NCI-H226 (cell line): ENCODE results near the gene RAB6B.

ENCODE experiments used
- DNase-seq: peaks from one replicate; pipeline ENCODE4 v3.0.0-alpha.2; 2015

The RAB6B gene

DNA sequence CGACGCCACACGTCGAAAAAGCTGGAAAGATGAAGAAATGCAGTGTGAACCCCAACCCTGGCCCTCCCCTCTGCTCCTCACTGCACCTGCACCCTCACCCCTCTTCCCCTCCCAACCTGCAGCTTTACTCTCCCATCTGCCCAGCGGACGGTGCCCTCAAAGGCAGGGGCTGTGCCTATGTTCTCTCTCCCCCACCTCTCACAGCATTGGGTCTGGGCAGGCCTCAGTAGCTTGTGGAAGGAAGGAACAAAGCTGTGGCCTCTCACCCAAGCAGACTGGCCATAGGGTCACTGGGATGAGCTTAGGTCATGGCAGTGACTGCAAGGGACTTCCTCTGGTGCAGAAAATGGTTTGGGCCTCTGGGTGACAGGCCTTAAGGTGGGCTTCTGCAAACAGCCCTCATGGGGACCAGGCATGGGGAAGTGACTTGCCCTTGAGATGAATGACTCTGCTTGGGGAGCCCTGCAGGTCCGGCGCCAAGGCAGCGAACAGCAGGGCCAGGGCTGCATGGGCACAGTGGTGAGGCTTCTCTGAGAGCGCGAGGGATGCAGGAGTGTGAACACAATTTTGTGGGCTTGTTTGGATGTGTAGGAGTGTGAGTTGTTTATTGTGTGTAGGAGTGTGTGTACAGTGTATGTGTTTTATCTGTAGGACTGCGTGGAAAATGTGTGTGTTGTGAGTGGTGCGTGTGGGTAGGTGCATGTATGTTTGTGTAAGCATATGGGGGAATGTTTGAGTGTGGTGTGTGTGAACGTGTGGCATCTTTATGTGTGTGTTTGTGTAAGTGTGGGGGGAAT, 60.9 kb downstream of the RAB6B start:
- DNase-seq = no peak

GRCh38 chr3:133833880-133834620, 61.6 kb downstream of the RAB6B start:
- no peak for DNase-seq

- no peak for DNase-seq
Observed at GRCh38 chr3:133833267-133833666, 62.4 kb downstream of the RAB6B start.

- no peak for DNase-seq
Observed at GRCh38 chr3:133832802-133833144, 62.9 kb downstream of the RAB6B start.

DNA sequence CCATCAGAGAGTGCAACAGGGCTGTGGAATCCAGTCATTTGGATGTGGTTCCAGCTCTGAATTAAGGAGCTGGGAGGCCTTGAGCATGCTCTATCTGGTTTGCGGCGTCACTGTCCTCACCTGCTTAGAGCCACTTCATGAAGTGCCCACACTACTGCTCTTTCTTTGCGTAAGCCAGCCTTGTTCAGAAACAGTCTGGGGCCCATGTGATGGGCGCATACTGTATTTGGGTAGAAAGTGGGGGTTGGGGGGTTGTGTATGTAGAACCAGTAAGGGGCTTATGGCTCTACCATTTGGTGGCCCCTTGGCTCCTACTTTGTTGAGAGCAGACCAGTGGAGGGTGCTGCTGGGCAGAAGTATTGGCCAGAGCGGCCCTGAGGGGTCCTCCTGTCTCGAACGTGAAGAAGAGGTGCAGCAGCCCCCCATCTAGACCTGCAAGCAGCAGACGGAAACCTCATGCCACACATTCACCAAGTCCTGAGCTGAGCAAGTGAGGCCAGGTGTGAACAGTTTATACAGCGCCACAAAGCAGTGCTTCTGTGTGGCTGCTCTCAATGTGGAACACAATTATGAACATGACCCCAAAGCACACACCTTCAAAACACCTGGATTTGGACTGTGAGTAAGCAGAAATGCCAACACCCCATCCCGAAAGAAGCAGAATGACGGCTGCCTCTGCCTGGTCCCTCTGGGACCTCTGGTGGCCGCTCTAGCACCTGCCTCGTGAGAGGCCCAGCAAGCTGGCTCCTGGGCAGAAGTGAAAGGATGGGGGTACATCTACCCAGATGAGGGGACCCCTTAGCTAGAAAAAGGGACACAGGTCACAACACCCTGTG, 63.5 kb downstream of the RAB6B start:
- no peak for DNase-seq

- DNase-seq = no peak
Observed at GRCh38 chr3:133830071-133830470, 65.6 kb downstream of the RAB6B start.

DNA sequence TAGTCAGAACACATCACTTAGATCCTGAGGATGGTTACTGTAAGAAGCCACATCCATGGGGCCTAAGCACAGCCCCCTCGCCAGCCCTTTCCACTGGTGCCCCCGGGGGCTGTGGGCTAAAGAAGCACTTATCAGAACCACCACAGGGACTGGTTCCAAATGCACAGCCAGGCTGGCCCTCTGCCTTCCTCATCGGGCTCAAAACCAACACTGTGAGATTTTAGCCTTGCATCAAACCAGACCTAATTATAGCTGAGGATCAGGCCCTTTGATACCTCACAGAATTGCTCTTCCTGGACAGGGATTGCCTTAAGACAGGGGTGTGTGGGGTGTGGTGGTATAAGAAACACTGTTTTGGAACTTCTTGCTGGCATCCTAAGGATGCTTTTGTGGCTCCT, 66.4 kb downstream of the RAB6B start:
- no peak for DNase-seq

GRCh38 chr3:133828576-133829309, 66.9 kb downstream of the RAB6B start:
- DNase-seq = no peak

GRCh38 chr3:133827684-133828083, 68.0 kb downstream of the RAB6B start:
- no peak for DNase-seq

- DNase-seq = no peak
Observed at GRCh38 chr3:133827136-133827535, 68.5 kb downstream of the RAB6B start.

DNA sequence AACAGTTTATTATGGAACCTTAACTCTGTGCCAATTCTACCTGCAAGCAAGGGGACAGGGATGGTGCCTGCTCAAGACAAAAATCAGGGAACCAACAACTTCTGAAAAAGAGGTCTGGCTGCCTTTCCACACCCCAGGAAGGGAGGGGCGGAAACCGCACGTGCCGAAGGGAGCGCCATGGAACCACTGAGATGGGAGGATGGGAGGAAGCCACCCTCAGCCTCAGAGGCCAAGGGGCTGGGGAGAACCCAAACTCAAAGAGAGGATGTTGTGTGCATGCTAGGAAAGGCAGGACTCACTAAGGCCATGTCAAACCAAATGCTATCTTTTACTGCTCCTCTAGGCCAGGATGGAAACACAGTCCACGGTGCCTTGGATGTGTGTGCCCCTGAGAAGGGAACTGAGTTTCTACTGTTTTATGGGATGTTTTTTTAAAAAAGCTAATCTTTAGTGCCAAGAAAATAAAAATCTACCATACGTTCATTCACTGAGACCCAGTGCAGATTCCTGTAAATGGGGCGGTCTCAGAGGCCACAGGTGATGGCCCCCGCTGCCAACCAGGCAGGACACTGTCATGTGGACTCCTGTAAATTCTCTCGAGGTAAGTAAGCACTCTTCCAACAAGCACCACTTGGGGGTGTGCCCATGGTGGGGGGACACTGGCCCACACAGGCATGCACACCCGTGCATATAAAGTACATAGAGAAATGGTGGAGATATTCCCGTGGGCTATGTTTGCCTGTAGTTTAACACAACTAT, 69.5 kb downstream of the RAB6B start:
- DNase-seq = no peak

- DNase-seq = no peak
Observed at GRCh38 chr3:133824961-133825485, 70.7 kb downstream of the RAB6B start.

GRCh38 chr3:133821767-133822638, 73.7 kb downstream of the RAB6B start:
- peak; percentile 89 for DNase-seq

DNA sequence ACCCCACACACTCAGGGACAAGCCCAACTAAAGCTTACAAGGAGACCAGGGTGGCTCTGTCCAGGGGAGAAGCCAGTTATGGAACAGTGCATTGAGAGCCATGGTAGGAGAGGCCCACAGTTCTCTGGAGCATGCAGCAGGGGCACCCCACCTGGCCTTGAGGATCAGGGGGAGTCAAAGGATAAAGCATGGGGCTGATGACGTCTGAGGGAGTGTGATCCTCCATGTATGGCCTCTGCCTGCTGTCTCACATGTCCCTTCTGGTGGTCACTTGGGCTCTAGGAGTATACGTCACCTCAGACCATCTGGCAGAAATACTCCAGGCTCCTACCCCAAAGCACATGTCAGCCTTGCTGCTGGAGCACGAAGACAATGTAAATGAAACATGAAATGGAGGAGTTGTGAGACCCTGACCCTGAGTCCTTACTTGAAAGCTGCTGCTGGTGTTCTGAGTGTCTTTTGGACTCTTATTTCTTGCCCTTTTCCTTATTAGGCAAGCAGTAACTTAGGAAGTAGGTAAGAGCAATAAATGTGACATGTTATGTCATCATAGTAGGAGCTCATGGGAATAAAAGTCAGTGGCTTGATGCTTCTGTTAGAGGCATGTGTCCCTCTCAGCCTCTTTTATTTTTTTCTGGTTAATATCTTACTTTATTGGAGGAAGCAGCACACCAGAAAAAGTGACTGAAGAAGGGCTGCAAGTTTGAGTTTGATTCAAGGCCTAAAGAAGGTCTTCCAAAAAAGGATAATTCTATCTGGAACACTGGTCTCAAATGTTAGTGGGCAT, 74.6 kb downstream of the RAB6B start:
- DNase-seq = no peak

DNA sequence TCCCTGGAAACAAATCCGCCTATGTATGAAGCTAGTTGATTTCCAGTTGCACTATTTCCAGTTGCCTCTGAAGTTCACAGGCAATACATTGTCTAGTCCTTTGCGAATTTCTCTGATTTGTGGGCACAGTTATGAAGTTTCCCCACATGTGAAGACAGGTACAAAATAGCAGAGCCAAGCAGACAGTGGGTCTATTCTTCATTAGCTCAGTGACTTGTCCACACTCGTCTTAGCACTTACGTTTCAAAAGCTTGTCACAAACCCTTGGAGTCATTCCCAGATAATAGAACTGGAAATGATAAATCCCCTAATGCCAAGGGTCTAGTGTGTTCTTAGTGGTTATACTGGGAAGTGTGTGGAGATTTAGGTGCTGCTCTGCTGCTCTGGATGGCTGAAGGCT, 75.6 kb downstream of the RAB6B start:
- DNase-seq = no peak

GRCh38 chr3:133815386-133815785, 80.3 kb downstream of the RAB6B start:
- DNase-seq = no peak

DNA sequence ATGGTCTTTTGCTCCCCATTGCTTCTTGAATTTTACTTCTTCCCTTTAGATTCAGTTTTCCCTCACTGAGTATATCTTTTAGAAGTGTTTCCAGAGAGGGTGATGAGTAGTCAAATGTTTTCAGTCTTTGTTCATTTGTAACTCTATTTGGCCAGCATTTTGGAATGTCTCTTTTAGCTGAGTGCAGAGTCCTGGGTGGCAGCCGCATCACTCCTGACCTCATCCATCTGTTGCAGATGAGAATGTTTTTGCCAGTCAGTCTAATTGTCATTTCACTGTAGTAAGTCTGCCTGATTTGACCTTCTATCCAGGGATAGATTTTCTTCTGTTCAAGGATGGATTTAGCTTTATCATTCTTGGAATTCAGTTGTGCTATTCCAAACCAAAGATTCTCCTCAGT, 82.8 kb downstream of the RAB6B start:
- no peak for DNase-seq

- DNase-seq = peak; percentile 86
Observed at GRCh38 chr3:133805702-133806475, 89.8 kb downstream of the RAB6B start, which contains the start of gene SRPRB. Gene SRPRB (plus strand): TSS chr3:133805815. CDS start chr3:133805849, 34 bp downstream.

GRCh38 chr3:133805384-133805701, 90.3 kb downstream of the RAB6B start:
- DNase-seq = no peak
